Measurements from ENCODE around the gene SLC25A29. TPM values are rescaled to one million over a fixed set of nuclear protein-coding genes. Genes with fewer than 3 reads are reported as not detected.

SLC25A29 gene
- total and polyA plus RNA-seq, 12 donors: 9.0 to 277 (median 88.4) TPM

- Histone ChIP-seq H3K9me3 (replicated peaks in 1 of 3) (no peaks in the 10 kb centered on the region), H3K4me1 (replicated peaks in 1 of 2) (no peaks in the 10 kb centered on the region), H3K27ac (no peak overlapping the region), H3K27me3 (no peaks in the 10 kb centered on the region), H3K4me3 (no peak overlapping the region), H3K36me3 (replicated peaks in 1 of 2) (peaks cover 0 to 6% of the 10 kb centered on the region in 2 donors)
- intact Hi-C loops (cut with DNase I): no loop called here
- DNase-seq: no peak
- TF ChIP-seq CTCF (IDR thresholded peaks at IDR 0.05) (no peak), POLR2A (IDR thresholded peaks at IDR 0.05) (no peak)
- WGBS, 4 donors: 81 to 91% (median 85%) methylated on average over 4 to 11 of the region's 11 CpGs
Measured at GRCh38 chr14:100330007-100330344, 23.7 kb upstream of the SLC25A29 start.

- Histone ChIP-seq H3K4me3 (no peak overlapping the region), H3K4me1 (replicated peaks in 1 of 2) (no peaks in the 10 kb centered on the region), H3K36me3 (replicated peaks in 1 of 2) (peaks cover 0 to 1% of the 10 kb centered on the region in 2 donors), H3K27ac (no peak overlapping the region), H3K9me3 (replicated peaks in 1 of 3) (no peaks in the 10 kb centered on the region), H3K27me3 (no peaks in the 10 kb centered on the region)
- intact Hi-C loops (cut with DNase I): no loop called here
- WGBS, 4 donors: 85 to 92% (median 89%) methylated on average over 21 to 36 of the region's 36 CpGs
- TF ChIP-seq POLR2A (IDR thresholded peaks at IDR 0.05) (no peak), CTCF (IDR thresholded peaks at IDR 0.05) (no peak)
- DNase-seq: no peak
Measured at GRCh38 chr14:100329233-100330006, 23.2 kb upstream of the SLC25A29 start.

GRCh38 chr14:100328495-100329163 lies 22.4 kb upstream of the SLC25A29 start:
- no peak for DNase-seq
- H3K4me3 ChIP-seq: no peak overlapping the region
- TF ChIP-seq POLR2A (IDR thresholded peaks at IDR 0.05) (no peak), CTCF (IDR thresholded peaks at IDR 0.05) (no peak)
- no peaks in the 10 kb centered on the region for H3K36me3 ChIP-seq (replicated peaks in 1 of 2)
- no peaks in the 10 kb centered on the region for H3K4me1 ChIP-seq (replicated peaks in 1 of 2)
- H3K27me3 ChIP-seq: no peaks in the 10 kb centered on the region
- no peak overlapping the region for H3K27ac ChIP-seq
- H3K9me3 ChIP-seq (replicated peaks in 1 of 3): no peaks in the 10 kb centered on the region
- 83 to 88% (median 86%) methylated on average over 16 to 32 of the region's 32 CpGs for WGBS, 4 donors
- intact Hi-C loops (cut with DNase I): no loop called here

GRCh38 chr14:100327128-100327527 lies 20.9 kb upstream of the SLC25A29 start:
- no peaks in the 10 kb centered on the region for H3K27me3 ChIP-seq
- no peak overlapping the region for H3K27ac ChIP-seq
- H3K36me3 ChIP-seq (replicated peaks in 1 of 2): no peaks in the 10 kb centered on the region
- H3K4me1 ChIP-seq (replicated peaks in 1 of 2): no peaks in the 10 kb centered on the region
- no peak overlapping the region for H3K4me3 ChIP-seq
- DNase-seq: no peak
- intact Hi-C loops (cut with DNase I): no loop called here
- no peaks in the 10 kb centered on the region for H3K9me3 ChIP-seq (replicated peaks in 1 of 3)
- WGBS, 4 donors: 90 to 98% (median 94%) methylated on average over 9 to 24 of the region's 24 CpGs
- TF ChIP-seq CTCF (IDR thresholded peaks at IDR 0.05) (no peak), POLR2A (IDR thresholded peaks at IDR 0.05) (no peak)

Measured in adrenal gland (tissue), 12 donors.